HG02885 (cell line): Measurements from ENCODE around the gene CHRDL2.
A peak's percentile ranks its signal among the peaks of the same experiment; 100 is the strongest.

Source experiments
- ATAC-seq: cut with Tn5 transposase; IDR thresholded peaks from one replicate; pipeline ENCODE4 v1.9.1; 2021; ENCODE audit warnings: mild to moderate bottlenecking; ENCODE audit not compliant: unreplicated experiment, poor library complexity

The CHRDL2 gene

GRCh38 chr11:74717221-74717969, 13.8 kb downstream of the CHRDL2 start:
- no peak for ATAC-seq

- ATAC-seq, result no peak
Observed at GRCh38 chr11:74714904-74715303, 16.3 kb downstream of the CHRDL2 start.

GRCh38 chr11:74713686-74714085, 17.5 kb downstream of the CHRDL2 start:
- ATAC-seq, result no peak

- ATAC-seq, result no peak
Observed at GRCh38 chr11:74710281-74710938, 20.8 kb downstream of the CHRDL2 start.

GRCh38 chr11:74709175-74709574, 22.1 kb downstream of the CHRDL2 start:
- no peak for ATAC-seq

- no peak for ATAC-seq
Observed at GRCh38 chr11:74707602-74708510, 23.4 kb downstream of the CHRDL2 start.

GRCh38 chr11:74707182-74707581, 24.0 kb downstream of the CHRDL2 start:
- ATAC-seq, result no peak

GRCh38 chr11:74703211-74703610, 28.0 kb downstream of the CHRDL2 start:
- no peak for ATAC-seq

GRCh38 chr11:74702383-74703007, 28.7 kb downstream of the CHRDL2 start:
- peak; percentile 62 for ATAC-seq

- ATAC-seq, result no peak
Observed at GRCh38 chr11:74701351-74701750, 29.9 kb downstream of the CHRDL2 start.

GRCh38 chr11:74699615-74700396, 31.4 kb downstream of the CHRDL2 start:
- ATAC-seq, result no peak

- ATAC-seq, result no peak
Observed at GRCh38 chr11:74697722-74698121, 33.5 kb downstream of the CHRDL2 start.

- ATAC-seq, result no peak
Observed at GRCh38 chr11:74696939-74697675, 34.1 kb downstream of the CHRDL2 start.

GRCh38 chr11:74696500-74696899, 34.7 kb downstream of the CHRDL2 start:
- no peak for ATAC-seq

GRCh38 chr11:74695705-74696280, 35.4 kb downstream of the CHRDL2 start:
- ATAC-seq, result no peak

GRCh38 chr11:74694136-74694930, 36.9 kb downstream of the CHRDL2 start:
- no peak for ATAC-seq

- ATAC-seq, result no peak
Observed at GRCh38 chr11:74693531-74693930, 37.7 kb downstream of the CHRDL2 start.

- ATAC-seq, result no peak
Observed at GRCh38 chr11:74691755-74692154, 39.5 kb downstream of the CHRDL2 start.
